H1 (cell line): ENCODE measurements around the gene TNIP1. TPM values are rescaled to one million over a fixed set of nuclear protein-coding genes. Genes with fewer than 3 reads are reported as not detected.

Source experiments
- CTCF ChIA-PET: fragments of 300-600 bp; sonication (Branson Sonifier 250); formaldehyde crosslinking; loops from one replicate; lab custom pipeline; 2021; ENCODE audit not compliant: partially characterized antibody; lab: Charles Lee
- POLR2A ChIA-PET: fragments of 300-600 bp; sonication (Branson Sonifier 250); formaldehyde crosslinking; loops from one replicate; lab custom pipeline; 2021; ENCODE audit warnings: inconsistent platforms; ENCODE audit not compliant: partially characterized antibody; lab: Charles Lee
- DNase-seq, 2 experiments: peaks; one replicate each; pipeline versions ENCODE4 v3.0.0 to v3.0.0-alpha.2; 2010 to 2022; ENCODE audit warnings: low spot score in 2 of 2, low read depth in 1 of 2, mixed read lengths in 1 of 2
- FAIRE-seq: peaks from 2 replicates; lab custom pipeline; 2011; peaks lifted over from hg19 to GRCh38; lab: Jason Lieb, UNC
- H2AFZ ChIP-seq: 2 replicates; pipeline ENCODE4 v1.8.1; 2012; ENCODE audit warnings: low read length, inconsistent platforms
- H2AK5ac ChIP-seq: 2 replicates; pipeline ENCODE4 v1.6.1; 2013; ENCODE audit warnings: low read depth, low read length
- H2BK120ac ChIP-seq: replicated peaks from 2 replicates; pipeline ENCODE3; 2013; ENCODE audit warnings: low read depth, low read length, inconsistent platforms
- H2BK12ac ChIP-seq: 2 replicates; pipeline ENCODE4 v1.6.1; 2013; ENCODE audit warnings: low read depth, low read length
- H2BK15ac ChIP-seq: 2 replicates; pipeline ENCODE4 v1.6.1; 2013; ENCODE audit warnings: low read length
- H2BK20ac ChIP-seq: 2 replicates; pipeline ENCODE4 v1.6.1; 2013; ENCODE audit warnings: low read length
- H2BK5ac ChIP-seq: 2 replicates; pipeline ENCODE4 v1.6.1; 2013; ENCODE audit warnings: low read depth, low read length
- H3K14ac ChIP-seq: 2 replicates; pipeline ENCODE4 v1.6.1; 2013; ENCODE audit warnings: inconsistent platforms; ENCODE audit not compliant: insufficient read length
- H3K18ac ChIP-seq: 2 replicates; pipeline ENCODE4 v1.6.1; 2013; ENCODE audit warnings: low read length; ENCODE audit errors: extremely low read depth
- H3K23ac ChIP-seq: 2 replicates; pipeline ENCODE4 v1.6.1; 2013; ENCODE audit warnings: inconsistent platforms; ENCODE audit not compliant: insufficient read length
- H3K23me2 ChIP-seq: 2 replicates; pipeline ENCODE4 v1.6.1; 2013; ENCODE audit warnings: low read depth, low read length
- H3K27ac ChIP-seq: 2 replicates; pipeline ENCODE4 v1.6.1; 2011; ENCODE audit warnings: low read depth, low read length, inconsistent platforms
- H3K27me3 ChIP-seq, 4 experiments: replicated peaks in 1 of 4; 1 replicate in 1 of 4; 2 replicates in 3 of 4; pipeline versions ENCODE4 v1.6.1 to v1.8.1; 2011 to 2013; ENCODE audit warnings: low read length in 3 of 4, mild to moderate bottlenecking in 3 of 4, inconsistent platforms in 2 of 4, mixed read lengths in 2 of 4, moderate library complexity in 1 of 4; ENCODE audit not compliant: control insufficient read depth in 3 of 4, insufficient read depth in 3 of 4; ENCODE audit errors: extremely low read depth in 1 of 4
- H3K36me3 ChIP-seq, 4 experiments: 2 replicates each; pipeline versions ENCODE4 v1.6.1 to v1.8.1; 2011 to 2013; ENCODE audit warnings: mild to moderate bottlenecking in 4 of 4, low read length in 3 of 4, moderate library complexity in 2 of 4, control low read depth in 1 of 4, inconsistent platforms in 1 of 4; ENCODE audit not compliant: insufficient read depth in 4 of 4, control insufficient read depth in 2 of 4
- H3K4ac ChIP-seq: replicated peaks from 2 replicates; pipeline ENCODE3; 2013; ENCODE audit warnings: low read length, low read depth, mixed read lengths, inconsistent platforms; ENCODE audit not compliant: insufficient read length
- H3K4me1 ChIP-seq, 4 experiments: replicated peaks in 1 of 4; 1 replicate in 1 of 4; 2 replicates in 3 of 4; pipeline versions ENCODE4 v1.6.1 to v1.8.1; 2011 to 2013; ENCODE audit warnings: low read length in 3 of 4, inconsistent platforms in 2 of 4, mixed read lengths in 1 of 4; ENCODE audit not compliant: insufficient read depth in 4 of 4, control insufficient read depth in 3 of 4
- H3K4me2 ChIP-seq, 2 experiments: 2 replicates each; pipeline versions ENCODE4 v1.6.1 to v1.8.1; 2011 to 2013; ENCODE audit warnings: low read depth in 2 of 2, low read length in 2 of 2, control low read depth in 1 of 2, inconsistent platforms in 1 of 2, mild to moderate bottlenecking in 1 of 2; ENCODE audit not compliant: insufficient read depth in 1 of 2
- H3K4me3 ChIP-seq, 4 experiments: fragments of 200-600, 300-600 bp in 1 of 4; sonication (generic), shearing (Covaris generic), sonication (Bioruptor Twin) in 1 of 4; 2 replicates each; pipeline versions ENCODE4 v1.5.1 to v1.8.1; 2011 to 2016; ENCODE audit warnings: low read length in 4 of 4, low read depth in 3 of 4, control low read depth in 2 of 4, inconsistent platforms in 2 of 4, mild to moderate bottlenecking in 2 of 4, mixed read lengths in 1 of 4, moderate library complexity in 1 of 4; ENCODE audit not compliant: insufficient read depth in 2 of 4; ENCODE audit errors: extremely low read depth in 1 of 4
- H3K56ac ChIP-seq: replicated peaks from 2 replicates; pipeline ENCODE3; 2013; ENCODE audit warnings: low read depth, mild to moderate bottlenecking, mixed read lengths, low read length, inconsistent platforms; ENCODE audit not compliant: insufficient read length
- H3K79me1 ChIP-seq: 2 replicates; pipeline ENCODE4 v1.6.1; 2013; ENCODE audit warnings: low read depth, low read length, control low read depth
- H3K79me2 ChIP-seq, 2 experiments: 2 replicates each; pipeline versions ENCODE4 v1.6.1 to v1.8.1; 2012 to 2013; ENCODE audit warnings: low read length in 2 of 2, mild to moderate bottlenecking in 2 of 2, inconsistent platforms in 1 of 2; ENCODE audit not compliant: insufficient read depth in 2 of 2, control insufficient read depth in 1 of 2
- H3K9ac ChIP-seq, 4 experiments: replicated peaks in 1 of 4; 1 replicate in 1 of 4; 2 replicates in 3 of 4; pipeline versions ENCODE4 v1.6.1 to v1.8.1; 2011 to 2013; ENCODE audit warnings: low read depth in 3 of 4, low read length in 3 of 4, control low read depth in 2 of 4, mild to moderate bottlenecking in 2 of 4, moderate library complexity in 2 of 4, inconsistent platforms in 1 of 4; ENCODE audit errors: extremely low read depth in 1 of 4
- H3K9me3 ChIP-seq, 2 experiments: 2 replicates each; pipeline versions ENCODE4 v1.6.1 to v1.8.1; 2012 to 2013; ENCODE audit warnings: mild to moderate bottlenecking in 2 of 2, moderate library complexity in 2 of 2, control low read depth in 1 of 2, inconsistent platforms in 1 of 2, low read depth in 1 of 2, low read length in 1 of 2, mixed read lengths in 1 of 2; ENCODE audit not compliant: insufficient read depth in 2 of 2
- H4K20me1 ChIP-seq, 2 experiments: replicated peaks in 1 of 2; 2 replicates each; pipeline versions ENCODE3 to v1.8.1; 2011 to 2013; ENCODE audit warnings: inconsistent platforms in 2 of 2, low read length in 2 of 2, mild to moderate bottlenecking in 1 of 2; ENCODE audit not compliant: insufficient read depth in 2 of 2, control insufficient read depth in 1 of 2
- H4K5ac ChIP-seq: 2 replicates; pipeline ENCODE4 v1.6.1; 2013; ENCODE audit warnings: low read length, low read depth, mixed read lengths, inconsistent platforms; ENCODE audit not compliant: insufficient read length
- H4K8ac ChIP-seq: 2 replicates; pipeline ENCODE4 v1.8.0; 2013; ENCODE audit warnings: mild to moderate bottlenecking, moderate library complexity, low read length, inconsistent platforms; ENCODE audit not compliant: insufficient read depth; ENCODE audit errors: extremely low read depth
- H4K91ac ChIP-seq: replicated peaks from 2 replicates; pipeline ENCODE3; 2013; ENCODE audit warnings: low read length, mixed read lengths, inconsistent platforms; ENCODE audit not compliant: insufficient read length
- ASH2L ChIP-seq: fragments of 200-600, 300-600 bp; sonication (generic); IDR thresholded peaks from one replicate; pipeline ENCODE4 v1.7.1; 2017; ENCODE audit warnings: low read length
- HDAC6 ChIP-seq: IDR thresholded peaks from one replicate; pipeline ENCODE4 v1.7.1; 2012; ENCODE audit warnings: low read depth, mild to moderate bottlenecking, inconsistent platforms, low read length, moderate library complexity
- RNF2 ChIP-seq: fragments of 200-900, 300-1000 bp; sonication (generic); IDR thresholded peaks from 2 replicates; pipeline ENCODE4 v1.7.1; 2016; ENCODE audit warnings: borderline replicate concordance, low read depth, mild to moderate bottlenecking, antibody characterized with exemption, low read length; ENCODE audit not compliant: poor library complexity, severe bottlenecking; ENCODE audit errors: missing control alignments
- WGBS, 2 experiments: shearing (Covaris generic) in 1 of 2; methylation state at CpG; one replicate each; pipeline versions ENCODE4 v1.1.6 to v1.1.7; 2013 to 2015; ENCODE audit warnings: low lambda C conversion rate in 2 of 2, mixed read lengths in 2 of 2, inconsistent platforms in 1 of 2, low coverage in 1 of 2, missing lambda C conversion rate in 1 of 2; ENCODE audit not compliant: insufficient replicate concordance in 2 of 2, insufficient coverage in 1 of 2, insufficient read length in 1 of 2; ENCODE audit errors: extremely low coverage in 1 of 2, missing lambda C conversion rate in 1 of 2; 5-methylcytosine and 5-hydroxymethylcytosine counted together
- polyA plus RNA-seq, 7 experiments: library from polyadenylated mRNA; depleted of rRNA in 3 of 7; stranded (reverse) in 5 of 7; unstranded in 2 of 7; fragments of >200 nt in 5 of 7; fragments of 200-250 nt in 2 of 7; gene quantifications; 1 replicate in 5 of 7; 2 replicates in 1 of 7; 4 replicates in 1 of 7; pipeline versions ENCODE4 v1.2.1 to v1.2.3, GENCODE V29; 2011 to 2013; ENCODE audit warnings: missing spikeins in 2 of 7, mixed read lengths in 2 of 7
- total RNA-seq: library from RNA; stranded (reverse); fragmentation: NEBNext Ultra II Directional; extraction: Animal tissue kit (Norgen Biotek cat#: 25700); gene quantifications from 2 replicates; pipeline ENCODE4 v1.2.1, GENCODE V29; 2021

Gene TNIP1
- total and polyA plus RNA-seq, 2 of the 8 experiments (the other 6 are each of a cell fraction or from before 2014, with no cell fraction given) = 14.2 to 31.9 TPM

DNA sequence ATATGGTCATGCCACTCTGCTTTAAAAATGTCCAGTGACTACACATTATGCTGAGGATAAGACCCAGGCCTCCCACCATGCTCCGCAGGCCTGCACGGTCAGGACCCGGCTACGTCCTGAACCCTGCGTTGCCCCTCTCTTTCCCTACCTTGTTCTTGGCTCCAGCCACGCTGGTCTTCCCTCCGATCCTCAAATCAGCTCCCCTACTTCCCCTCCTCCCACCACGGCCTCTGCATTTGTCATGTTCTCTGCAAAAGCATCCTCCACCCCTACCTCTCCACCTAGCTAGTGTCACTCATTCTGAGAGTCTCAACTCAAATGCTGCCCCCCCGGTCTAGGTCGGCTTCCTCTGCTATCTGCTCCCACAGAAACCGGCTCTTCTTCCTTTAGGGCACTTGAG is 49.3 kb downstream of the TNIP1 start:
- H3K27me3 ChIP-seq = no peaks in the 10 kb centered on the region
- no peak overlapping the region for H2BK20ac ChIP-seq
- no peaks in the 10 kb centered on the region for H3K4me1 ChIP-seq
- no peak overlapping the region for H4K5ac ChIP-seq
- H2AK5ac ChIP-seq = no peak overlapping the region
- ChIA-PET POLR2A (interaction anchor here (1.0 kb wide), 1 partner anchor 10 kb away, joined by 3 read pairs; no protein-coding TSS in a partner anchor), CTCF (interaction anchor here (0.6 to 4.2 kb wide), 6 partner anchors 11 to 416 kb away, joined by 3 to 38 read pairs (median 10); partner anchors contain the start of gene SLC36A1)
- H4K8ac ChIP-seq = no peak overlapping the region
- no peak overlapping the region for H2BK12ac ChIP-seq
- no peak for DNase-seq
- H3K27ac ChIP-seq = no peak overlapping the region
- no peak overlapping the region for H3K9ac ChIP-seq
- H3K18ac ChIP-seq = no peak overlapping the region
- no peaks in the 10 kb centered on the region for H3K23me2 ChIP-seq
- no peak overlapping the region for H3K14ac ChIP-seq
- no peak overlapping the region for H3K4ac ChIP-seq
- no peaks in the 10 kb centered on the region; the same call in 1 of the 2 replicates for H3K79me1 ChIP-seq
- peaks cover 2 to 12% (median 8%) of the 10 kb centered on the region in 4 experiments; a peak in 3 of 8 replicates for H3K36me3 ChIP-seq
- no peak overlapping the region for H3K23ac ChIP-seq
- no peaks in the 10 kb centered on the region for H3K79me2 ChIP-seq
- no peak overlapping the region for H3K4me2 ChIP-seq
- no peaks in the 10 kb centered on the region for H3K9me3 ChIP-seq
- H4K91ac ChIP-seq = no peak overlapping the region
- FAIRE-seq = no peak
- H3K4me3 ChIP-seq = no peak overlapping the region
- no peak overlapping the region for H3K56ac ChIP-seq
- no peak for TF ChIP-seq RNF2
- TF ChIP-seq ASH2L = no peak
- no peak for TF ChIP-seq HDAC6
- WGBS, 2 experiments = 92% methylated on average over 11 of the region's 11 CpGs; no CpG with 5 or more reads in 1 of the 2 experiments
- no peak overlapping the region for H2BK120ac ChIP-seq
- no peak overlapping the region for H2AFZ ChIP-seq
- H2BK15ac ChIP-seq = no peak overlapping the region
- peaks cover 0 to 3% of the 10 kb centered on the region in 2 experiments for H4K20me1 ChIP-seq
- H2BK5ac ChIP-seq = no peak overlapping the region
